Activated CD4-positive, alpha-beta T cell treated with anti-CD3 and anti-CD28 coated beads, Interleukin-2, amount 10 ng/mL, durations not matched to agents 7 days and 5 days (primary cell): ENCODE measurements around the gene SLC35G3. TPM values are rescaled to one million over a fixed set of nuclear protein-coding genes. Genes with fewer than 3 reads are reported as not detected.
"Not testable (repeated sequence)": the region's sequence is repeated elsewhere in the genome, so short reads cannot be mapped to it uniquely, and the experiment has no call there.

Source experiments
- CTCF ChIA-PET: fragments of 350-600 bp; sonication (Branson Sonifier 250); formaldehyde crosslinking; loops from one replicate; lab custom pipeline; 2021; ENCODE audit warnings: antibody characterized with exemption; lab: Charles Lee
- POLR2A ChIA-PET: fragments of 350-600 bp; sonication (Branson Sonifier 250); formaldehyde crosslinking; loops from one replicate; lab custom pipeline; 2021; ENCODE audit warnings: antibody characterized with exemption; lab: Charles Lee
- DNase-seq: peaks from one replicate; pipeline ENCODE4 v3.0.0-alpha.2; 2020
- H3K27ac Mint-ChIP-seq: one replicate; pipeline ENCODE4 v1.8.0; 2021; ENCODE audit warnings: mild to moderate bottlenecking, moderate library complexity, mixed read lengths
- H3K27me3 Mint-ChIP-seq: one replicate; pipeline ENCODE4 v1.8.0; 2021; ENCODE audit warnings: mixed read lengths
- H3K36me3 Mint-ChIP-seq: one replicate; pipeline ENCODE4 v1.8.0; 2021; ENCODE audit warnings: low read depth, mixed read lengths
- H3K4me1 Mint-ChIP-seq: one replicate; pipeline ENCODE4 v1.8.0; 2021; ENCODE audit warnings: mixed read lengths
- H3K4me3 Mint-ChIP-seq: one replicate; pipeline ENCODE4 v1.8.0; 2021; ENCODE audit warnings: mild to moderate bottlenecking, moderate library complexity, mixed read lengths
- H3K9me3 Mint-ChIP-seq: one replicate; pipeline ENCODE4 v1.8.0; 2021; ENCODE audit warnings: mixed read lengths
- total RNA-seq, 2 experiments: library from RNA; stranded (reverse); gene quantifications; one replicate each; pipeline ENCODE4 v1.2.3, GENCODE V29; 2021

Gene SLC35G3
- total RNA-seq, 2 experiments from 2014 or later: not detected

- peaks cover 3% of the 10 kb centered on the region for H3K9me3 Mint-ChIP-seq
- CTCF ChIA-PET: interaction anchor here (1.7 kb wide), 1 partner anchor 364 kb away, joined by 3 read pairs; no protein-coding TSS in a partner anchor
- H3K27ac Mint-ChIP-seq: no peak overlapping the region
- no peak overlapping the region for H3K4me3 Mint-ChIP-seq
- DNase-seq: no peak
- POLR2A ChIA-PET: no interaction called here
- H3K36me3 Mint-ChIP-seq: peaks cover 20% of the 10 kb centered on the region
- H3K4me1 Mint-ChIP-seq: peaks cover 77% of the 10 kb centered on the region
- H3K27me3 Mint-ChIP-seq: no peaks in the 10 kb centered on the region
Observed at GRCh38 chr17:35175638-35176415, 18.4 kb downstream of the SLC35G3 start.

- H3K27ac Mint-ChIP-seq: peak overlapping the region; percentile 71
- H3K9me3 Mint-ChIP-seq: peaks cover 3% of the 10 kb centered on the region
- ChIA-PET CTCF (interaction anchor here (1.1 to 1.7 kb wide), 2 partner anchors 73 to 365 kb away, joined by 3 read pairs; no protein-coding TSS in a partner anchor), POLR2A (no interaction called here)
- H3K4me1 Mint-ChIP-seq: peaks cover 77% of the 10 kb centered on the region
- peaks cover 20% of the 10 kb centered on the region for H3K36me3 Mint-ChIP-seq
- no peaks in the 10 kb centered on the region for H3K27me3 Mint-ChIP-seq
- DNase-seq: no peak
- H3K4me3 Mint-ChIP-seq: no peak overlapping the region
Observed at GRCh38 chr17:35174835-35175334, 19.3 kb downstream of the SLC35G3 start.

- POLR2A ChIA-PET, H3K27me3 Mint-ChIP-seq, H3K27ac Mint-ChIP-seq, H3K36me3 Mint-ChIP-seq, CTCF ChIA-PET, H3K4me3 Mint-ChIP-seq, DNase-seq, H3K9me3 Mint-ChIP-seq: not testable (repeated sequence)
- peaks cover 55% of the 10 kb centered on the region for H3K4me1 Mint-ChIP-seq
Observed at GRCh38 chr17:35172321-35172720, 21.9 kb downstream of the SLC35G3 start.

GRCh38 chr17:35171834-35172233 lies 22.4 kb downstream of the SLC35G3 start:
- Mint-ChIP-seq H3K4me1 (peaks cover 50% of the 10 kb centered on the region), H3K36me3 (peaks cover 7% of the 10 kb centered on the region), H3K27me3 (no peaks in the 10 kb centered on the region), H3K27ac (peak overlapping the region; percentile 84), H3K4me3 (peak overlapping the region; percentile 39), H3K9me3 (no peaks in the 10 kb centered on the region)
- DNase-seq: no peak
- CTCF ChIA-PET: interaction anchor here (1.8 kb wide), 1 partner anchor 9 kb away, joined by 4 read pairs; no protein-coding TSS in a partner anchor
- POLR2A ChIA-PET: no interaction called here

GRCh38 chr17:35170968-35171771 lies 23.0 kb downstream of the SLC35G3 start:
- Mint-ChIP-seq H3K36me3 (peaks cover 7% of the 10 kb centered on the region), H3K4me3 (peak overlapping the region; percentile 39), H3K27ac (peak overlapping the region; percentile 84), H3K27me3 (no peaks in the 10 kb centered on the region), H3K4me1 (peaks cover 46% of the 10 kb centered on the region), H3K9me3 (no peaks in the 10 kb centered on the region)
- CTCF ChIA-PET: interaction anchor here (0.6 to 2.3 kb wide), 6 partner anchors 10 to 589 kb away, joined by 3 to 15 read pairs (median 4); partner anchors contain the start of gene SLFN5
- POLR2A ChIA-PET: no interaction called here
- DNase-seq: peak; percentile 49

GRCh38 chr17:35169835-35170363 lies 24.3 kb downstream of the SLC35G3 start:
- ChIA-PET CTCF (interaction anchor here (1.0 to 2.3 kb wide), 5 partner anchors 11 to 577 kb away, joined by 3 to 15 read pairs (median 4); partner anchors contain the start of gene SLFN5), POLR2A (no interaction called here)
- no peak overlapping the region for H3K4me3 Mint-ChIP-seq

GRCh38 chr17:35167666-35168065 lies 26.5 kb downstream of the SLC35G3 start:
- DNase-seq: no peak
- Mint-ChIP-seq H3K4me1 (peaks cover 31% of the 10 kb centered on the region), H3K9me3 (no peaks in the 10 kb centered on the region), H3K4me3 (no peak overlapping the region), H3K27me3 (no peaks in the 10 kb centered on the region), H3K27ac (no peak overlapping the region), H3K36me3 (no peaks in the 10 kb centered on the region)
- CTCF ChIA-PET: interaction anchor here (1.1 to 1.4 kb wide), 2 partner anchors 24 to 597 kb away, joined by 3 to 5 read pairs; no protein-coding TSS in a partner anchor
- POLR2A ChIA-PET: no interaction called here

More at GRCh38 chr17:35169835-35170363, 24.3 kb downstream of the SLC35G3 start:
- DNase-seq: no peak
- Mint-ChIP-seq H3K27me3 (no peaks in the 10 kb centered on the region), H3K36me3 (peaks cover 3% of the 10 kb centered on the region), H3K4me1 (peaks cover 40% of the 10 kb centered on the region), H3K27ac (peak overlapping the region; percentile 55), H3K9me3 (no peaks in the 10 kb centered on the region)

- Mint-ChIP-seq H3K9me3 (no peaks in the 10 kb centered on the region), H3K27ac (no peak overlapping the region), H3K36me3 (no peaks in the 10 kb centered on the region), H3K27me3 (no peaks in the 10 kb centered on the region), H3K4me3 (no peak overlapping the region), H3K4me1 (peaks cover 30% of the 10 kb centered on the region)
- POLR2A ChIA-PET: no interaction called here
- CTCF ChIA-PET: no interaction called here
- DNase-seq: no peak
Observed at GRCh38 chr17:35167046-35167445, 27.1 kb downstream of the SLC35G3 start.

- ChIA-PET POLR2A (no interaction called here), CTCF (no interaction called here)
- peaks cover 30% of the 10 kb centered on the region for H3K4me1 Mint-ChIP-seq
- no peak overlapping the region for H3K4me3 Mint-ChIP-seq
- no peak for DNase-seq
- no peaks in the 10 kb centered on the region for H3K36me3 Mint-ChIP-seq
- no peaks in the 10 kb centered on the region for H3K9me3 Mint-ChIP-seq
- no peak overlapping the region for H3K27ac Mint-ChIP-seq
- no peaks in the 10 kb centered on the region for H3K27me3 Mint-ChIP-seq
Observed at GRCh38 chr17:35166526-35166925, 27.7 kb downstream of the SLC35G3 start.

- Mint-ChIP-seq H3K27ac (peak overlapping the region; percentile 44), H3K4me1 (peaks cover 41% of the 10 kb centered on the region), H3K4me3 (no peak overlapping the region), H3K9me3 (peaks cover 9% of the 10 kb centered on the region), H3K36me3 (peaks cover 11% of the 10 kb centered on the region), H3K27me3 (no peaks in the 10 kb centered on the region)
- ChIA-PET CTCF (interaction anchor here (0.6 to 1.8 kb wide), 7 partner anchors 13 to 449 kb away, joined by 3 to 6 read pairs (median 3); partner anchors contain the start of gene PEX12), POLR2A (no interaction called here)
- DNase-seq: no peak
Observed at GRCh38 chr17:35164716-35165115, 29.5 kb downstream of the SLC35G3 start.

- Mint-ChIP-seq H3K4me3 (no peak overlapping the region), H3K36me3 (peaks cover 12% of the 10 kb centered on the region), H3K4me1 (peaks cover 47% of the 10 kb centered on the region), H3K9me3 (peaks cover 9% of the 10 kb centered on the region), H3K27ac (no peak overlapping the region), H3K27me3 (no peaks in the 10 kb centered on the region)
- DNase-seq: no peak
- POLR2A ChIA-PET: no interaction called here
- CTCF ChIA-PET: interaction anchor here (0.7 to 1.8 kb wide), 3 partner anchors 10 to 32 kb away, joined by 3 to 4 read pairs (median 3); no protein-coding TSS in a partner anchor
Observed at GRCh38 chr17:35163886-35164285, 30.3 kb downstream of the SLC35G3 start.

GRCh38 chr17:35162755-35163154 lies 31.4 kb downstream of the SLC35G3 start:
- POLR2A ChIA-PET: no interaction called here
- peaks cover 12% of the 10 kb centered on the region for H3K9me3 Mint-ChIP-seq

More at GRCh38 chr17:35162755-35163154, 31.4 kb downstream of the SLC35G3 start:
- CTCF ChIA-PET: interaction anchor here (1.1 to 1.5 kb wide), 2 partner anchors 11 to 15 kb away, joined by 3 read pairs; partner anchors contain the start of gene UNC45B
- Mint-ChIP-seq H3K4me3 (no peak overlapping the region), H3K27me3 (peaks cover 3% of the 10 kb centered on the region), H3K4me1 (peaks cover 50% of the 10 kb centered on the region), H3K27ac (no peak overlapping the region), H3K36me3 (peaks cover 12% of the 10 kb centered on the region)
- DNase-seq: no peak
